ENCODE results near the gene PRSS56.

DNA sequence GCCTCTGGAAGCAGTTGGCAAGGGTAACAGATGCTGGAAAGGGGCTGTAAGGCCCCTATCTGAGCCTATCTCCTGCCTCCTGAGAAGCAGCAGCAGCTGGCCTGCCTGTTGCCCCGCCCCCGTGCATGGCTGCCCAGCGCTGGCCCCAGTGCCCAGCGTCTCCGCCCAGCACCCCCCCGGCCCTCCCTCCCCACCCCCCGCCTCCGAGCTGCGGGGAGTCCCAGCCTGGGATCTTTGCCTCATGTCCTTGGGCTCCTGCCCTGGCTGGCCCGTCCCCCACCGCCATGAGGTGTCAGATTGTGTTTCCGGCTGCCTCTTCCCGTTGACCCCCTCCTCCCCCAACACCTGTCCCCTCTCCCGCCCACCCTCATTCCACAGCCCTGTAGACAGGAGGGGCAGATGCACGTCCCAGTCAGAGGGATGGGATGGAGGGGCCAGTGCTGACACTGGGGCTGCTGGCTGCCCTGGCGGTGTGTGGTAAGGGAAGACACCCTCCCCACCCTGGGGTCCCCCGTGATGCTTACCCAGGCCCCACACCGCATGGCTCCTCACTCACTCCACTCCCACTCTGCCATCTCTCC is 5.7 kb downstream of the PRSS56 start, which contains the start of gene CHRND:
- TF ChIP-seq CEBPB (IDR thresholded peaks at IDR 0.05; ENCODE audit: low read depth, low read length) (no peak), EP300 (IDR thresholded peaks at IDR 0.05; ENCODE audit: borderline replicate concordance in 1 of 2, low read depth in 2 of 2, low read length in 2 of 2) (no peak), SAP30 (IDR thresholded peaks at IDR 0.05; ENCODE audit: insufficient read depth, insufficient replicate concordance, low read length) (no peak)

Data from H1 (cell line).